Natural killer cell treated with Interleukin-12 subunit alpha and Interleukin-12 subunit beta and Interleukin-15 and Interleukin-18, amount 100 ng/mL, for 72 hours (primary cell): Measurements from ENCODE around the gene RIC1. TPM values are rescaled to one million over a fixed set of nuclear protein-coding genes. Genes with fewer than 3 reads are reported as not detected.
A peak's percentile ranks its signal among the peaks of the same experiment; 100 is the strongest.
"Not testable (repeated sequence)": the region's sequence is repeated elsewhere in the genome, so short reads cannot be mapped to it uniquely, and the experiment has no call there.

ENCODE experiments used
- ATAC-seq, 2 donors: fragments of 150-1000 bp; cut with Tn5 transposase in 1 of 2; sonication (Bioruptor Pico), chemical (Tn5 transposase) in 1 of 2; 2 replicates each; pipeline ENCODE4 v1.10.0; 2021
- DNase-seq: peaks from one replicate; pipeline ENCODE4 v3.0.0; 2022; ENCODE audit warnings: low spot score
- H3K27ac Mint-ChIP-seq, 2 donors: 1 replicate in 1 of 2; 2 replicates in 1 of 2; pipeline ENCODE4 v1.8.0; 2022; ENCODE audit warnings: mixed read lengths in 2 of 2, mild to moderate bottlenecking in 1 of 2, moderate library complexity in 1 of 2
- H3K27me3 Mint-ChIP-seq, 2 donors: 1 replicate in 1 of 2; 2 replicates in 1 of 2; pipeline ENCODE4 v1.8.0; 2022; ENCODE audit warnings: mixed read lengths in 2 of 2
- H3K36me3 Mint-ChIP-seq: one replicate; pipeline ENCODE4 v1.8.0; 2022; ENCODE audit warnings: mixed read lengths
- H3K4me1 Mint-ChIP-seq, 2 donors: 1 replicate in 1 of 2; 2 replicates in 1 of 2; pipeline ENCODE4 v1.8.0; 2022; ENCODE audit warnings: low read depth in 2 of 2, mixed read lengths in 2 of 2, mild to moderate bottlenecking in 1 of 2
- H3K4me3 Mint-ChIP-seq: one replicate; pipeline ENCODE4 v1.8.0; 2022; ENCODE audit warnings: mixed read lengths
- H3K9me3 Mint-ChIP-seq: 2 replicates; pipeline ENCODE4 v1.8.0; 2022; ENCODE audit warnings: mixed read lengths
- total RNA-seq, 2 donors: library from RNA; stranded (reverse); gene quantifications; one replicate each; pipeline ENCODE4 v1.2.3, GENCODE V29; 2022

The RIC1 gene
- total RNA-seq, 2 donors from 2014 or later, result 25.4 to 36.1 TPM

DNA sequence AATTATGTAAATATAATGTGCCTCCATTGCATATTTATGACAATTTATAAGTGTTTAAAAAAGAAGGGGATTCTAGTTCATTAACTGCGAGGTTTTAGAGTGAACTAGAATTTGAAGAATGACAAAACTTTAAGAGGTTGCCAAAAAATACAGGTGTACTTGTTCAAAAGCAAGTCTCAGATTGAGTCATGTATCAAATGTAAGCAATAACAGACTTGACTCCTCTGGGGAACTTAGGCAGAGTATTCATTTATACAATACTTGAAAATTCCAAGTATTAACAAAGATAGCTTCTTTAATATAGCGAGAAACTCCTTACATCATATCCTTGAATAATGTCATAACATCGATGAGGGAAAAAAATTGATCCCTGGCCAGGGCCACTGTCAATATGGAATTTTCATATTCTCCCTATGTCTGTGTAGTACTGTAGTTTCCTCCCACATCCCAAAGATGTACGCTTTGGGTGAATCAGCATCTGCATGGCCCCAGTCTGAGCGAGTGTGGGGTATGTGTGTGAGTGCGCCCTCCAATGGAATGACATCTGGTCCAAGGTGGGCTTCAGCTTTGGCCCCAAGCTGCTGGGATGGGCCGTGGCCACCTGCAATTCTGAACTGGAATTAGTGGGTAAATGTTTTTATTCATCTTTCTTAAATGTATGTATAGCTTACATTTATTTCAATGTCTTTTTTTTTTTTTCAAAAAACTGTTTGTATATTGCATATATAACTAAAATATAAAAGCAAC, 70.1 kb downstream of the RIC1 start:
- H3K4me1 Mint-ChIP-seq, result peaks cover 17 to 20% of the 10 kb centered on the region in 2 donors
- no peak overlapping the region for H3K4me3 Mint-ChIP-seq
- H3K9me3 Mint-ChIP-seq, result no peaks in the 10 kb centered on the region
- ATAC-seq (no peak), DNase-seq (no peak)
- no peaks in the 10 kb centered on the region for H3K36me3 Mint-ChIP-seq
- H3K27ac Mint-ChIP-seq, result no peak overlapping the region
- H3K27me3 Mint-ChIP-seq, result no peaks in the 10 kb centered on the region

DNA sequence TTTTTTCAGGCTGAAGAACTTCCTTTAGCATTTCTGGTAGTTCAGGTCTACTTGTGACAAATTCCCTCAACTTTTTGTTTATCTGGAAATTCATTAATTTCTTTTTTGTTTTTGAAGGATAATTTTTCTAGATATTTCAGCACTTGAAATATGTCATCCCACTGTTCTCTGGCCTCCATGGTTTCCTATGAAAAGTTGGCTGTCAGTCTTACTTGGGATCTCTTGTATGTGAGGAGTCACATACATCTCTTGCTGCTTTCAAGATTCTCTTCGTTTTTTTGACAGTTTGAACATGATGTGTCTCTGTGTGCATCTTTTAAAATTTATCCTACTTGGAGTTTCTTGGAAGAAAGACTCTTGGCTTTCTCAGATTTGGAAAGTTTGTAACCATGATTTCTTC, 79.5 kb downstream of the RIC1 start:
- Mint-ChIP-seq H3K4me1 (peaks cover 9 to 11% of the 10 kb centered on the region in 2 donors), H3K9me3 (peaks cover 9% of the 10 kb centered on the region), H3K36me3 (peaks cover 36% of the 10 kb centered on the region), H3K27me3 (no peaks in the 10 kb centered on the region), H3K27ac (no peak overlapping the region), H3K4me3 (no peak overlapping the region)
- no peak for DNase-seq
- ATAC-seq, result no peak

GRCh38 chr9:5712651-5713390, 83.9 kb downstream of the RIC1 start:
- no peak overlapping the region for H3K4me3 Mint-ChIP-seq
- H3K27ac Mint-ChIP-seq, result no peak overlapping the region
- DNase-seq (no peak), ATAC-seq (no peak)
- H3K9me3 Mint-ChIP-seq, result peaks cover 9% of the 10 kb centered on the region
- no peaks in the 10 kb centered on the region for H3K27me3 Mint-ChIP-seq
- H3K36me3 Mint-ChIP-seq, result peaks cover 45% of the 10 kb centered on the region
- H3K4me1 Mint-ChIP-seq, result peaks cover 11 to 23% of the 10 kb centered on the region in 2 donors

DNA sequence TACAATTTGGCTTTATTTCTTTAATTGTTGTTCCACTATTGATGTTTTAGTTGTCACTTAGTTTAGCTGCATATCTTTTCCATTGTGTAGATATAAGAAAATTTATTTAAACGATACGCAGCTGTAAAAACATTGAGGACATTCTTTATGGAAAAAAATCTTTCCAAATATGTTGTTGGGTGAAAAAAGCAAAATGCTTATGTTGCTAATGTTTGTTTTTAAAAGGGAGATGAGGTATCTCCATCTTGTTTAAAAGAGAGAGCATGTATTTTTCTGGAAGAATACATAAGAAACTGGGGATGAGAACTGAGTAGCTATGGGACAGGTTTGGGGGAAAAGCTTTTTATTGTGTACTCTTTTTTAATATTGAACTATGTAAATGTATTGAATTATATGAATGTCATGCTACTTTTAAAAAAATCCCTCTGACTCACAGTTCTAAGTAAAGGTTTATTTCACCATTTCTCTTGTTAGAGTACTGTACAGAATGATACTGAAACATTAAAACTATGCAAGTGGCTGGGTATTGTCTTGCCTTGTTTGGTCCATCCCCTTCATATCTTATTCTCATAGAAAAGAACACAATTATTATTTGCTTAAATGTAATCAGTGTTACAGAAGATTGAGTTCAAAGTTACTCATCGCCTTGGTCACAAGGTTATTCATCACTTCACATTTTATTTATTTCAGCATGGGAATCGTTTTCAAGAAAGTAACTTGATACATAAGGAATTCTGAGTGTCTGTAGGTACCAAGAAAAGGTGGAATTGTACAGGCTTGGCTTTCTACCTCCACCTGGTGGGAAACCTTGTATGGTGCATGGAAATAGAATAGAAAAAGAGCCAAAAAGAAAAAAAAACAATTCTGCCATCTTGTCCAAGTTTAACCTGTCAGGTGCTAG, 85.8 kb downstream of the RIC1 start:
- DNase-seq, result no peak
- H3K36me3 Mint-ChIP-seq, result peaks cover 29% of the 10 kb centered on the region
- peak in 1 of 2 donors; percentile 66 for ATAC-seq
- H3K27ac Mint-ChIP-seq, result peak overlapping the region in 1 of 2 donors; percentile 43
- H3K9me3 Mint-ChIP-seq, result peaks cover 3% of the 10 kb centered on the region
- H3K27me3 Mint-ChIP-seq, result no peaks in the 10 kb centered on the region
- no peak overlapping the region for H3K4me3 Mint-ChIP-seq
- H3K4me1 Mint-ChIP-seq, result peaks cover 9 to 17% of the 10 kb centered on the region in 2 donors

DNA sequence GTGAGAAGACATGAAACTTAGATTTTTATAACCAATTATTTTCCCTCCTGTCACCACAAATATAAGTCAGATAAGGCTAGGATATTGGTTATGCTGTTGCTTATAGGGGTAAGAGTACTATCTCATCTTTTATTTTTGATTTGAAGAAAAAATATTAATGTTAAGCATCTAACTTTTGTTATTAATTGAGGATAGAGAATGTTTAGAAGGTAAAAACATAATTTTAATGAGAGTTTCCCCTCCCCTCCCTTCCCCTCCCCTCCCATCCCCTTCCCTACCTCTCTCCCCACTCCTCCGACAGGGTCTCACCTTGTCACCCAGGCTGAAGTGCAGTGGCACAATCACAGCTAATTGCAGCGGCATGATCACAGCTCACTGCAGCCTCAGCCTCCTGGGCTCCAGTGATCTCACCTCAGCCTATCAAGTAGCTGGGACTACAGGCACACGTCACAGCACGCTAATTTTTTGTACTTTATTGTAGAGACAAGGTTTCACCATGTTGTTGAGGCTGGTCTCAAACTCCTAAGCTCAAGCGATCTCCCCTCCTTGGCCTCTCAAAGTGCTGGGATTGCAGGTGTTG, 86.7 kb downstream of the RIC1 start:
- Mint-ChIP-seq H3K4me1 (peaks cover 9 to 17% of the 10 kb centered on the region in 2 donors), H3K27ac (peak overlapping the region in 1 of 2 donors; percentile 18), H3K4me3 (no peak overlapping the region), H3K27me3 (no peaks in the 10 kb centered on the region), H3K36me3 (peaks cover 29% of the 10 kb centered on the region), H3K9me3 (peaks cover 3% of the 10 kb centered on the region)
- ATAC-seq (no peak), DNase-seq (no peak)

DNA sequence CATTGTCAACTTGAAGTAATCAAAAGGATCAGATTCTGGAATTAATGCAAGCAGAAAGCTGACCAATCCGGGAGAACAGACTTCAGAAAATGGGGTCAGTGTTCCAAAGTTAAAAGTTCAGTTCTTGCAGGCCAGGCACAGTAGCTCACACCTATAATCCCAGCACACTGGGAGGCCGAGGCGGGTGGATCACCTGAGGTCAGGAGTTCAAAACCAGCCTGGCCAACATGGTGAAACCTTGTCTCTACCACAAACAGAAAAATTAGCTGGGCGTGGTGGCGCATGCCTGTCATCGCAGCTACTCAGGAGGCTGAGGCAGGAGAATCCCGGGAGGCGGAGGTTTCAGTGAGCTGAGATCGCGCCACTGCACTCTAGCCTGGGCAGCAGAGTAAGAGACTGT, 88.5 kb downstream of the RIC1 start:
- H3K4me3 Mint-ChIP-seq, ATAC-seq, H3K27me3 Mint-ChIP-seq, DNase-seq, H3K27ac Mint-ChIP-seq, H3K9me3 Mint-ChIP-seq: not testable (repeated sequence)
- Mint-ChIP-seq H3K4me1 (peaks cover 9 to 14% of the 10 kb centered on the region in 2 donors), H3K36me3 (peaks cover 22% of the 10 kb centered on the region)

- H3K36me3 Mint-ChIP-seq, result peaks cover 33% of the 10 kb centered on the region
- DNase-seq (no peak), ATAC-seq (no peak)
- H3K4me3 Mint-ChIP-seq, result no peak overlapping the region
- H3K27me3 Mint-ChIP-seq, result no peaks in the 10 kb centered on the region
- H3K9me3 Mint-ChIP-seq, result peaks cover 3% of the 10 kb centered on the region
- peaks cover 9 to 14% of the 10 kb centered on the region in 2 donors for H3K4me1 Mint-ChIP-seq
- H3K27ac Mint-ChIP-seq, result no peak overlapping the region
Observed at GRCh38 chr9:5718296-5719032, 89.6 kb downstream of the RIC1 start.

- no peak for ATAC-seq
- peaks cover 3% of the 10 kb centered on the region for H3K9me3 Mint-ChIP-seq
- peaks cover 40% of the 10 kb centered on the region for H3K36me3 Mint-ChIP-seq
- H3K4me1 Mint-ChIP-seq, result peaks cover 8 to 14% of the 10 kb centered on the region in 2 donors
- H3K4me3 Mint-ChIP-seq, result no peak overlapping the region
- no peak overlapping the region for H3K27ac Mint-ChIP-seq
- DNase-seq, result no peak
- no peaks in the 10 kb centered on the region for H3K27me3 Mint-ChIP-seq
Observed at GRCh38 chr9:5719100-5719926, 90.4 kb downstream of the RIC1 start.

DNA sequence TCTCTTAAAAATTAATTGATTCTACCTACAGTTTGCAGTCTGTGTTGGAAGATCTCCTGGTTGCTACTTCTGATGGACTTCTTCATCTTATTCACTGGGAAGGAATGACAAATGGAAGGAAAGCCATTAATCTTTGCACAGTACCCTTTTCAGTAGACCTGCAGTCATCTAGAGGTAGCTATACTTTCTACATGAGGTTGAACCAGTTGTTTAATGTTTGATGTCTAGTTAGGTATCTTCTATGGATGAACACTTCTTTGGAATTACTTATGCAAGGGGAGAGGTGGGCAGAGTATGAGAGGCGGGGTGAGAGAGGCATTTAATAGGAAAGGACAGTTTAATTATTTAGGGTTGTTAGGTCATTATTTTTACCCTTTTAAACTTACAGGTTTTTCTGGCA, 91.2 kb downstream of the RIC1 start:
- Mint-ChIP-seq H3K27ac (no peak overlapping the region), H3K4me1 (peaks cover 0 to 7% of the 10 kb centered on the region in 2 donors), H3K27me3 (no peaks in the 10 kb centered on the region), H3K36me3 (peaks cover 37% of the 10 kb centered on the region), H3K9me3 (peaks cover 3% of the 10 kb centered on the region), H3K4me3 (no peak overlapping the region)
- no peak for DNase-seq
- no peak for ATAC-seq

GRCh38 chr9:5721279-5722087, 92.6 kb downstream of the RIC1 start:
- DNase-seq (no peak), ATAC-seq (no peak)
- Mint-ChIP-seq H3K4me3 (no peak overlapping the region), H3K9me3 (peaks cover 3% of the 10 kb centered on the region), H3K36me3 (peaks cover 44% of the 10 kb centered on the region), H3K4me1 (peaks cover 7 to 14% of the 10 kb centered on the region in 2 donors), H3K27ac (no peak overlapping the region), H3K27me3 (no peaks in the 10 kb centered on the region)

DNA sequence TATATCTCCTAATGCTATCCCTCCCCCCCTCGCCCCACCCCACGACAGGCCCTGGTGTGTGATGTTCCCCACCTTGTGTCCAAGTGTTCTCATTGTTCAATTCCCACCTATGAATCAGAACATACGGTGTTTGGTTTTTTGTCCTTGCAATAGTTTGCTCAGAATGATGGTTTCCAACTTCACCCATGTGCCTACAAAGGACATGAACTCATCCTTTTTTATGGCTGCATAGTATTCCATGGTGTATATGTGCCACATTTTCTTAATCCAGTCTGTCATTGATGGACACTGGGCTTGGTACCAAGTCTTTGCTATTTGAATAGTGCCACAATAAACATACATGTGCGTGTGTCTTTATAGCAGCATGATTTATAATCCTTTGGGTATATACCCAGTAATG, 93.8 kb downstream of the RIC1 start:
- DNase-seq, H3K27ac Mint-ChIP-seq, ATAC-seq, H3K27me3 Mint-ChIP-seq, H3K4me3 Mint-ChIP-seq, H3K9me3 Mint-ChIP-seq: not testable (repeated sequence)
- Mint-ChIP-seq H3K36me3 (peaks cover 47% of the 10 kb centered on the region), H3K4me1 (peaks cover 14 to 15% of the 10 kb centered on the region in 2 donors)

- Mint-ChIP-seq H3K4me3 (no peak overlapping the region), H3K4me1 (no peaks in the 10 kb centered on the region), H3K27me3 (no peaks in the 10 kb centered on the region), H3K27ac (no peak overlapping the region), H3K9me3 (no peaks in the 10 kb centered on the region), H3K36me3 (peaks cover 8% of the 10 kb centered on the region)
- DNase-seq (no peak), ATAC-seq (no peak)
Observed at GRCh38 chr9:5735072-5735471, 106.2 kb downstream of the RIC1 start.
